ENCODE results near the gene KLF15.

KLF15 gene

GRCh38 chr3:126306397-126306796 is 50.8 kb downstream of the KLF15 start:
- DNase-seq (ENCODE audit: low read depth in 2 of 2) = no peak

GRCh38 chr3:126305427-126305826 is 51.8 kb downstream of the KLF15 start:
- no peak for DNase-seq (ENCODE audit: low read depth in 2 of 2)

- no peak for DNase-seq (ENCODE audit: low read depth in 2 of 2)
Measured at GRCh38 chr3:126304704-126305103, 52.5 kb downstream of the KLF15 start.

GRCh38 chr3:126304291-126304690 is 52.9 kb downstream of the KLF15 start:
- no peak for DNase-seq (ENCODE audit: low read depth in 2 of 2)

GRCh38 chr3:126303272-126303671 is 53.9 kb downstream of the KLF15 start:
- no peak for DNase-seq (ENCODE audit: low read depth in 2 of 2)

- DNase-seq (ENCODE audit: low read depth in 2 of 2) = no peak
Measured at GRCh38 chr3:126300761-126301481, 56.3 kb downstream of the KLF15 start.

GRCh38 chr3:126300001-126300760 is 57.0 kb downstream of the KLF15 start:
- DNase-seq (ENCODE audit: low read depth in 2 of 2) = no peak

- no peak for DNase-seq (ENCODE audit: low read depth in 2 of 2)
Measured at GRCh38 chr3:126295407-126295939, 61.7 kb downstream of the KLF15 start.

GRCh38 chr3:126294211-126294808 is 62.9 kb downstream of the KLF15 start:
- no peak for DNase-seq (ENCODE audit: low read depth in 2 of 2)

GRCh38 chr3:126293370-126294082 is 63.7 kb downstream of the KLF15 start:
- no peak for DNase-seq (ENCODE audit: low read depth in 2 of 2)
